Upper lobe of left lung (tissue), 6 donors: ENCODE results near the gene GMDS. TPM values are rescaled to one million over a fixed set of nuclear protein-coding genes. Genes with fewer than 3 reads are reported as not detected.
A peak's percentile ranks its signal among the peaks of the same experiment; 100 is the strongest.

ENCODE experiments used
- ATAC-seq, 2 donors: fragments of 200-7000 bp; cut with Tn5 transposase; one replicate each; pipeline ENCODE4 v1.9.1; 2022; ENCODE audit warnings: mild to moderate bottlenecking in 2 of 2, moderate library complexity in 2 of 2; ENCODE audit not compliant: low FRiP score in 2 of 2
- DNase-seq, 2 donors: peaks; one replicate each; pipeline ENCODE4 v3.0.0-alpha.2; 2019 to 2020
- H3K27ac ChIP-seq, 4 donors: fragments of 200-600 bp; sonication (generic); one replicate each; pipeline ENCODE4 v1.5.1; 2016 to 2019
- H3K27me3 ChIP-seq, 4 donors: fragments of 200-600 bp; sonication (generic); one replicate each; pipeline ENCODE4 v1.5.1; 2017 to 2019
- H3K36me3 ChIP-seq, 4 donors: fragments of 200-600 bp; sonication (generic); one replicate each; pipeline ENCODE4 v1.5.1; 2016 to 2019
- H3K4me1 ChIP-seq, 4 donors: fragments of 200-600 bp; sonication (generic); one replicate each; pipeline ENCODE4 v1.5.1; 2018 to 2019
- H3K4me3 ChIP-seq, 4 donors: fragments of 200-600 bp; sonication (generic); one replicate each; pipeline ENCODE4 v1.5.1; 2017 to 2019; ENCODE audit warnings: mild to moderate bottlenecking in 2 of 4, moderate library complexity in 1 of 4
- H3K9me3 ChIP-seq, 4 donors: fragments of 200-600 bp; sonication (generic); one replicate each; pipeline ENCODE4 v1.5.1; 2018 to 2019
- CTCF ChIP-seq, 6 experiments: fragments of 450-650 bp in 4 of 6; fragments of 200-600 bp in 2 of 6; sonication (generic) in 2 of 6; IDR thresholded peaks; one replicate each; pipeline ENCODE4 v1.5.1; 2016 to 2019; ENCODE audit warnings: antibody characterized with exemption in 6 of 6
- EP300 ChIP-seq, 4 donors: sonication (generic); formaldehyde crosslinking; IDR thresholded peaks; one replicate each; pipeline ENCODE4 v1.5.1; 2017; ENCODE audit warnings: antibody characterized with exemption in 4 of 4, control low read depth in 2 of 4
- POLR2A ChIP-seq, 4 donors: fragments of 450-650 bp; IDR thresholded peaks; one replicate each; pipeline ENCODE4 v1.5.1; 2016 to 2017; ENCODE audit warnings: antibody characterized with exemption in 4 of 4, mild to moderate bottlenecking in 2 of 4
- POLR2AphosphoS5 ChIP-seq, 2 donors: sonication (generic); formaldehyde crosslinking; IDR thresholded peaks; one replicate each; pipeline ENCODE4 v1.5.1; 2017; ENCODE audit warnings: antibody characterized with exemption in 2 of 2
- WGBS, 2 donors: methylation state at CpG; one replicate each; pipeline ENCODE4 v1.1.5; 2017 to 2018; 5-methylcytosine and 5-hydroxymethylcytosine counted together
- total RNA-seq, 6 donors: library from RNA; depleted of rRNA in 4 of 6; stranded (reverse); fragments of >200 nt in 4 of 6; gene quantifications; one replicate each; pipeline versions ENCODE4 v1.1.0 to v1.2.1, GENCODE V29; 2016 to 2021
- donor health status: DM: no; HTN: no; CAD: no; lungs with moderate emphysema.
- donor health status: DM: no; HTN: yes; CAD: no; lungs with severe emphysema.

The GMDS gene
- total RNA-seq, 6 donors from 2014 or later, result 7.6 to 17.8 (median 14.1) TPM

- Histone ChIP-seq H3K4me1 (peaks cover 33 to 49% (median 46%) of the 10 kb centered on the region in 4 donors), H3K27ac (no peak overlapping the region), H3K9me3 (no peaks in the 10 kb centered on the region), H3K36me3 (no peaks in the 10 kb centered on the region), H3K27me3 (peaks cover 0 to 72% (median 46%) of the 10 kb centered on the region in 4 donors), H3K4me3 (peak overlapping the region in 1 of 4 donors; percentile 6)
- no peak for DNase-seq
- WGBS, 2 donors, result 51 to 93% methylated on average over 10 to 45 of the region's 50 CpGs
- TF ChIP-seq CTCF (IDR thresholded peaks at IDR 0.05) (no peak), POLR2A (IDR thresholded peaks at IDR 0.05) (no peak), EP300 (IDR thresholded peaks at IDR 0.05) (no peak), POLR2AphosphoS5 (IDR thresholded peaks at IDR 0.05) (no peak)
- no peak for ATAC-seq
Observed at GRCh38 chr6:1615151-1615852, 630.1 kb downstream of the GMDS start.

GRCh38 chr6:1614448-1615150 is 630.8 kb downstream of the GMDS start:
- H3K27me3 ChIP-seq, result peaks cover 0 to 65% (median 41%) of the 10 kb centered on the region in 4 donors
- peaks cover 26 to 48% (median 39%) of the 10 kb centered on the region in 4 donors for H3K4me1 ChIP-seq
- H3K36me3 ChIP-seq, result no peaks in the 10 kb centered on the region
- peak in 1 of 2 donors; percentile 89 for DNase-seq
- peak in 1 of 2 donors; percentile 29 for ATAC-seq
- WGBS, 2 donors, result 10 to 12% methylated on average over 15 to 21 of the region's 85 CpGs
- H3K4me3 ChIP-seq, result peak overlapping the region in 3 of 4 donors; percentile 6 to 59 (median 18)
- no peaks in the 10 kb centered on the region for H3K9me3 ChIP-seq
- no peak overlapping the region for H3K27ac ChIP-seq
- no peak for TF ChIP-seq CTCF (IDR thresholded peaks at IDR 0.05)
- TF ChIP-seq POLR2AphosphoS5 (IDR thresholded peaks at IDR 0.05), result no peak
- no peak for TF ChIP-seq EP300 (IDR thresholded peaks at IDR 0.05)
- no peak for TF ChIP-seq POLR2A (IDR thresholded peaks at IDR 0.05)

- WGBS, 2 donors, result 8 to 10% methylated on average over 16 to 26 of the region's 60 CpGs
- Histone ChIP-seq H3K9me3 (no peaks in the 10 kb centered on the region), H3K36me3 (no peaks in the 10 kb centered on the region), H3K4me1 (peaks cover 29 to 51% (median 42%) of the 10 kb centered on the region in 4 donors), H3K27me3 (peaks cover 0 to 63% (median 41%) of the 10 kb centered on the region in 4 donors), H3K27ac (no peak overlapping the region), H3K4me3 (peak overlapping the region in 3 of 4 donors; percentile 6 to 59 (median 18))
- ATAC-seq, result peak in 1 of 2 donors; percentile 41
- DNase-seq, result peak in 1 of 2 donors; percentile 79
- TF ChIP-seq CTCF (IDR thresholded peaks at IDR 0.05) (no peak), POLR2A (IDR thresholded peaks at IDR 0.05) (no peak), EP300 (IDR thresholded peaks at IDR 0.05) (no peak), POLR2AphosphoS5 (IDR thresholded peaks at IDR 0.05) (no peak)
Observed at GRCh38 chr6:1613688-1614447, 631.5 kb downstream of the GMDS start.

GRCh38 chr6:1613346-1613687 is 632.1 kb downstream of the GMDS start:
- Histone ChIP-seq H3K27me3 (peaks cover 0 to 64% (median 44%) of the 10 kb centered on the region in 4 donors), H3K36me3 (no peaks in the 10 kb centered on the region)

More at GRCh38 chr6:1613346-1613687, 632.1 kb downstream of the GMDS start:
- TF ChIP-seq POLR2AphosphoS5 (IDR thresholded peaks at IDR 0.05) (no peak), CTCF (IDR thresholded peaks at IDR 0.05) (no peak), EP300 (IDR thresholded peaks at IDR 0.05) (no peak), POLR2A (IDR thresholded peaks at IDR 0.05) (no peak)
- Histone ChIP-seq H3K27ac (no peak overlapping the region), H3K4me3 (peak overlapping the region in 1 of 4 donors; percentile 59), H3K9me3 (no peaks in the 10 kb centered on the region), H3K4me1 (peaks cover 29 to 57% (median 47%) of the 10 kb centered on the region in 4 donors)
- DNase-seq, result no peak
- WGBS, 2 donors, result 33 to 34% methylated on average over 3 of the region's 3 CpGs
- ATAC-seq, result no peak
